Measurements from ENCODE around the gene ARMC10.

Gene ARMC10

DNA sequence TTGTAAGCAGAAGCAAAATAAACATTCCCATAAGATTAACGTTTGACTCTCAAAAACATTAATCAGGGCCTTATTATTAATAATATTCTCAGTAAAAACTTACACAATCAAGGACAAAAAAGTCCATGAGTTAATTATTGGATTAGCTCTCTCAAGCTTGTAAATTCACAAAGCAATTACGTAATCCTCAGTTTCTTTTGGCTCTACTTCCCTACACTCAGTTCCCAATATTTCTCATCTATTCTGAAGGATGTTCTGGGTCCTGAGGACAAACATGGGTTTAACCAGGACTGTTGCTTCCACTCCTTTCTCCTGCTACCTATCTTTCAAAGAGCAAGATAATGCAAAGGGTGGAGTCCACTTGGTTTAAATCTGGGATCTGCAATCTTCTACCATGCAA is 15.5 kb upstream of the ARMC10 start:
- H2AFZ ChIP-seq (ENCODE audit: insufficient read depth, low read length, poor library complexity): no peak overlapping the region
- H3K4me3 ChIP-seq (ENCODE audit: low read depth, low read length): no peak overlapping the region
- no peak overlapping the region for H2BK120ac ChIP-seq (ENCODE audit: insufficient read depth, low read length, poor library complexity)
- no peak overlapping the region for H3K14ac ChIP-seq (ENCODE audit: low read length)
- H2BK5ac ChIP-seq (ENCODE audit: low read depth, low read length, poor library complexity): no peak overlapping the region
- no peak overlapping the region for H3K4ac ChIP-seq (ENCODE audit: low read depth, low read length)
- no peak overlapping the region for H3K9ac ChIP-seq (ENCODE audit: low read length)
- H2AK5ac ChIP-seq (ENCODE audit: low read length): no peak overlapping the region
- peaks cover 0 to 2% of the 10 kb centered on the region in 2 experiments for H3K4me1 ChIP-seq (ENCODE audit: control insufficient read depth in 1 of 2, insufficient read depth in 2 of 2, low read length in 2 of 2)
- H3K79me2 ChIP-seq (ENCODE audit: control insufficient read depth, insufficient read depth, low read length, poor library complexity): no peaks in the 10 kb centered on the region
- H3K4me2 ChIP-seq (ENCODE audit: low read length): no peak overlapping the region
- no peaks in the 10 kb centered on the region for H3K79me1 ChIP-seq (ENCODE audit: low read length)
- no peak overlapping the region for H4K12ac ChIP-seq (ENCODE audit: low read depth, low read length)
- WGBS (ENCODE audit: extremely low coverage, insufficient coverage, insufficient read length): no CpG with 5 or more reads among the region's 2 CpGs
- H2BK12ac ChIP-seq (ENCODE audit: low read length): no peak overlapping the region
- H3K9me3 ChIP-seq (ENCODE audit: insufficient read depth, low read depth, low read length): no peaks in the 10 kb centered on the region
- H3K18ac ChIP-seq (ENCODE audit: low read length): no peak overlapping the region
- no peaks in the 10 kb centered on the region for H3K36me3 ChIP-seq (ENCODE audit: control insufficient read depth in 1 of 2, insufficient read depth in 2 of 2, low read length in 2 of 2)
- H4K8ac ChIP-seq (ENCODE audit: low read depth, low read length): no peak overlapping the region
- H3K27ac ChIP-seq (ENCODE audit: low read depth, low read length): no peak overlapping the region
- no peak overlapping the region for H3K23ac ChIP-seq (ENCODE audit: low read length)
- no peak for DNase-seq
- H3K27me3 ChIP-seq (ENCODE audit: insufficient read depth, low read length): no peaks in the 10 kb centered on the region
- no peak overlapping the region for H4K91ac ChIP-seq (ENCODE audit: low read depth, low read length)

DNA sequence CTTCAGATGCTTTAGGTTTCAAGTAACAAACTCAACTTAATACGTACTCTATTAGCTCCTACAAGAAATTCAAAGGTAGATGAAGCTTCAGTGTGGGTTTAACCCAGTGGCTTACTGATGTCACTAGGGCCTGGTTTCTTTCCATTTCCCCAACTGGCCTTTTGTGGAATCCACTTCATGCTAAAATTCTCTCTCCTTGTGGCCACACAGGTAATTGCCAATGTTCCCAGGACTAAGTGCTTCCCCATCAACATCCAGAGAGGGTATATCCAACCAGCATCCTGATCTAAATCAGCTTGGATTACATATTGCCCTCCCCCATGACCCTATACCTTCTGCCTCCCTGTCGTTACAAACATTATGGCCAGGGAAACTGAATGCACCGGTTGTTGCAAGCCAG is 11.0 kb upstream of the ARMC10 start:
- Histone ChIP-seq H3K14ac (ENCODE audit: low read length) (no peak overlapping the region), H3K36me3 (ENCODE audit: control insufficient read depth in 1 of 2, insufficient read depth in 2 of 2, low read length in 2 of 2) (no peaks in the 10 kb centered on the region), H4K91ac (ENCODE audit: low read depth, low read length) (no peak overlapping the region), H3K23ac (ENCODE audit: low read length) (no peak overlapping the region), H2BK120ac (ENCODE audit: insufficient read depth, low read length, poor library complexity) (no peak overlapping the region), H3K4me2 (ENCODE audit: low read length) (no peak overlapping the region), H4K12ac (ENCODE audit: low read depth, low read length) (no peak overlapping the region), H3K79me1 (ENCODE audit: low read length) (no peaks in the 10 kb centered on the region), H3K27ac (ENCODE audit: low read depth, low read length) (no peak overlapping the region), H2BK12ac (ENCODE audit: low read length) (no peak overlapping the region), H2AFZ (ENCODE audit: insufficient read depth, low read length, poor library complexity) (no peak overlapping the region), H3K4me3 (ENCODE audit: low read depth, low read length) (no peak overlapping the region), H4K8ac (ENCODE audit: low read depth, low read length) (no peak overlapping the region), H3K9me3 (ENCODE audit: insufficient read depth, low read depth, low read length) (peaks cover under 1% of the 10 kb centered on the region), H3K9ac (ENCODE audit: low read length) (no peak overlapping the region), H2BK5ac (ENCODE audit: low read depth, low read length, poor library complexity) (no peak overlapping the region), H2AK5ac (ENCODE audit: low read length) (no peak overlapping the region), H3K27me3 (ENCODE audit: insufficient read depth, low read length) (no peaks in the 10 kb centered on the region), H3K79me2 (ENCODE audit: control insufficient read depth, insufficient read depth, low read length, poor library complexity) (no peaks in the 10 kb centered on the region), H3K4me1 (ENCODE audit: control insufficient read depth in 1 of 2, insufficient read depth in 2 of 2, low read length in 2 of 2) (peaks cover 0 to 2% of the 10 kb centered on the region in 2 experiments), H3K18ac (ENCODE audit: low read length) (no peak overlapping the region), H3K4ac (ENCODE audit: low read depth, low read length) (no peak overlapping the region)
- no peak for DNase-seq
- no CpG with 5 or more reads among the region's 3 CpGs for WGBS (ENCODE audit: extremely low coverage, insufficient coverage, insufficient read length)

DNA sequence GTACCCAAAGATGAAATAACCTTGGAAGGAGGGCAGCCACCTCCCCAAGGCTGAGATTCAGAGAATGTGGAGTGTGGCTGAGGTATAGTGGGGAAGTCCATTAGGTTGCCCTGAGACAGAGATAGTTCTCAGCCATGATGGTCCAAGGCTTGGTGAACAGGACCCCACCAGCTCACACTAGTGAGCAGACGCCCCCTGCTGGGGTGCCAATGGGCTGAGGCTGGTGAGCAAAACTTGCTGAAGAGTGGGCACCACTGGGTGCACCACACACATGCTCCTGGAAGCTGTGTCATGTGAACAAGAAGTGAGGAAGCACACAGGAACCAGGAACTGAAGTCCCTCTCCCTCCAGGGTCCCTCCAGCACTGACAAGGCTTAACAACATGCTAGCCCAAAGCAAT is 9.3 kb upstream of the ARMC10 start:
- Histone ChIP-seq H3K27me3 (ENCODE audit: insufficient read depth, low read length) (no peaks in the 10 kb centered on the region), H3K36me3 (ENCODE audit: control insufficient read depth in 1 of 2, insufficient read depth in 2 of 2, low read length in 2 of 2) (no peaks in the 10 kb centered on the region), H2AK5ac (ENCODE audit: low read length) (no peak overlapping the region), H3K4me3 (ENCODE audit: low read depth, low read length) (no peak overlapping the region), H3K4ac (ENCODE audit: low read depth, low read length) (no peak overlapping the region), H2BK5ac (ENCODE audit: low read depth, low read length, poor library complexity) (no peak overlapping the region), H3K27ac (ENCODE audit: low read depth, low read length) (no peak overlapping the region), H3K4me2 (ENCODE audit: low read length) (no peak overlapping the region), H3K9me3 (ENCODE audit: insufficient read depth, low read depth, low read length) (peaks cover 2% of the 10 kb centered on the region), H3K18ac (ENCODE audit: low read length) (no peak overlapping the region), H2BK12ac (ENCODE audit: low read length) (no peak overlapping the region), H3K79me1 (ENCODE audit: low read length) (no peaks in the 10 kb centered on the region), H4K8ac (ENCODE audit: low read depth, low read length) (no peak overlapping the region), H4K12ac (ENCODE audit: low read depth, low read length) (no peak overlapping the region), H3K23ac (ENCODE audit: low read length) (no peak overlapping the region), H4K91ac (ENCODE audit: low read depth, low read length) (no peak overlapping the region), H3K9ac (ENCODE audit: low read length) (no peak overlapping the region), H3K14ac (ENCODE audit: low read length) (no peak overlapping the region), H2AFZ (ENCODE audit: insufficient read depth, low read length, poor library complexity) (no peak overlapping the region), H2BK120ac (ENCODE audit: insufficient read depth, low read length, poor library complexity) (no peak overlapping the region), H3K4me1 (ENCODE audit: control insufficient read depth in 1 of 2, insufficient read depth in 2 of 2, low read length in 2 of 2) (peaks cover 0 to 2% of the 10 kb centered on the region in 2 experiments), H3K79me2 (ENCODE audit: control insufficient read depth, insufficient read depth, low read length, poor library complexity) (no peaks in the 10 kb centered on the region)
- no CpG with 5 or more reads among the region's 1 CpG for WGBS (ENCODE audit: extremely low coverage, insufficient coverage, insufficient read length)
- peak in 1 of 2 donors; percentile 48 for DNase-seq

DNA sequence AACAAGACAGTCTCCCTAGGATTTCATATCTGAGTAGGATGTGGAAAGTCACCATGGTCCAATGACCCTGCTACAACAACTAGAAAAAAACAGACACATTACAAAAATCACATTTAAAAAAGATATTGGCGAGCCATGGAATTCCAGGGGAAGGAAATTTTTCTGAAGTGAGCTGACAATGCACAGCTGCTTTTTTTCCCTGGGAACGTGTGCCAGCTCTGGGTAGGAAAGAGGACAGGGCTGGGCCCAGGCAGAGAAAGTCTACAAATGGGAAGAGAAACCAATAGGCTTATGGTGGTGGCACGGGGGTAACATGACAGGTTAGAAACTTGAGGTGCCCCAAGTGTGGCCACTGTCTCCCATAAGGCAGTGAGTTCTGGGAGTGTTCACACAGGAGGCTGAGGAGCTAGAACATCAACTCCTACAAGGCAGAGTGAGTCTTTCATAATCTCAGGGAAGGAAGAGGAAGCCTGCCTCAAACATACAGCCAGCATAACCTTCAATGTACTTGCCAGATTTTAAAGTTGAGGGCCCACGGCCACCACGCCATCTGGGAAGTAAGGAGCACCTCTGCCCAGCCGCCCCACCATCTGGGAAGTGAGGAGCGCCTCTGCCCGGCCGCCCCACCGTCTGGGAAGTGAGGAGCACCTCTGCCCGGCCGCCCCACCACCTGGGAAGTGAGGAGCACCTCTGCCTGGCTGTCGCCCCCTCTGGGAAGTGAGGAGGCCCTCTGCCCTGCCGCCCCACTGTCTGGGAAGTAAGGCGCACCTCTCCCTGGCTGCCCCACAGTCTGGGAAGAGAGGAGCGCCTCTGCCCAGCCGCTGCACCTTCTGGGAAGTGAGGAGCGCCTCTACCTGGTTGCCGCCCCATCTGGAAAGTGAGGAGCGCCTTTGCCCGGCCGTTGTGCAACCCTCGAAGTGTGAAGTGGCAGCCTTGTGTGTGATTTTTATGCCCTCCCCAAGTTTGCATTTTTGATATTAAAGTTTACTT is 6.2 kb upstream of the ARMC10 start:
- no peak overlapping the region for H2AK5ac ChIP-seq (ENCODE audit: low read length)
- no peak overlapping the region for H3K4me3 ChIP-seq (ENCODE audit: low read depth, low read length)
- no peak overlapping the region for H4K12ac ChIP-seq (ENCODE audit: low read depth, low read length)
- H2BK12ac ChIP-seq (ENCODE audit: low read length): no peak overlapping the region
- H2AFZ ChIP-seq (ENCODE audit: insufficient read depth, low read length, poor library complexity): no peak overlapping the region
- H4K8ac ChIP-seq (ENCODE audit: low read depth, low read length): no peak overlapping the region
- H3K4me1 ChIP-seq (ENCODE audit: control insufficient read depth in 1 of 2, insufficient read depth in 2 of 2, low read length in 2 of 2): no peaks in the 10 kb centered on the region
- DNase-seq: no peak
- H3K36me3 ChIP-seq (ENCODE audit: control insufficient read depth in 1 of 2, insufficient read depth in 2 of 2, low read length in 2 of 2): no peaks in the 10 kb centered on the region
- no peak overlapping the region for H4K91ac ChIP-seq (ENCODE audit: low read depth, low read length)
- no peak overlapping the region for H3K18ac ChIP-seq (ENCODE audit: low read length)
- no peak overlapping the region for H3K9ac ChIP-seq (ENCODE audit: low read length)
- no CpG with 5 or more reads among the region's 23 CpGs for WGBS (ENCODE audit: extremely low coverage, insufficient coverage, insufficient read length)
- no peak overlapping the region for H2BK120ac ChIP-seq (ENCODE audit: insufficient read depth, low read length, poor library complexity)
- H3K27ac ChIP-seq (ENCODE audit: low read depth, low read length): no peak overlapping the region
- H3K14ac ChIP-seq (ENCODE audit: low read length): no peak overlapping the region
- no peak overlapping the region for H2BK5ac ChIP-seq (ENCODE audit: low read depth, low read length, poor library complexity)
- H3K4ac ChIP-seq (ENCODE audit: low read depth, low read length): no peak overlapping the region
- H3K23ac ChIP-seq (ENCODE audit: low read length): no peak overlapping the region
- H3K27me3 ChIP-seq (ENCODE audit: insufficient read depth, low read length): no peaks in the 10 kb centered on the region
- H3K79me1 ChIP-seq (ENCODE audit: low read length): no peaks in the 10 kb centered on the region
- H3K4me2 ChIP-seq (ENCODE audit: low read length): no peak overlapping the region
- H3K79me2 ChIP-seq (ENCODE audit: control insufficient read depth, insufficient read depth, low read length, poor library complexity): no peaks in the 10 kb centered on the region
- peaks cover 2% of the 10 kb centered on the region for H3K9me3 ChIP-seq (ENCODE audit: insufficient read depth, low read depth, low read length)
